ENCODE measurements around the gene BICRA. TPM values are rescaled to one million over a fixed set of nuclear protein-coding genes. Genes with fewer than 3 reads are reported as not detected.
A peak's percentile ranks its signal among the peaks of the same experiment; 100 is the strongest.

BICRA gene
- total RNA-seq, 4 donors from 2014 or later, result 8.4 to 35.2 (median 28.7) TPM

GRCh38 chr19:47615714-47616113 lies 6.8 kb downstream of the BICRA start:
- DNase-seq (no peak), ATAC-seq (no peak)
- peaks cover 48 to 70% of the 10 kb centered on the region in 2 donors for H3K4me1 ChIP-seq
- H3K27ac ChIP-seq, result peak overlapping the region; percentile 16 to 98 (median 70)
- intact Hi-C loops (cut with DNase I; ENCODE audit: low total_unique reads), result no loop called here
- H3K27me3 ChIP-seq, result no peaks in the 10 kb centered on the region
- no peaks in the 10 kb centered on the region for H3K36me3 ChIP-seq
- in situ Hi-C loops (cut with MboI; ENCODE audit: low sequenced_read_pairs in 4 of 4), result no loop called here
- TF ChIP-seq POLR2A (IDR thresholded peaks at IDR 0.05), result no peak
- TF ChIP-seq CTCF (IDR thresholded peaks at IDR 0.05 in 4 of 5, conservative IDR thresholded peaks at IDR 0.05 in 1 of 5), result no peak
- H3K4me3 ChIP-seq, result no peak overlapping the region
- H3K9me3 ChIP-seq, result no peaks in the 10 kb centered on the region

- H3K27me3 ChIP-seq, result no peaks in the 10 kb centered on the region
- no peak overlapping the region for H3K4me3 ChIP-seq
- peaks cover 30 to 47% of the 10 kb centered on the region in 2 donors for H3K4me1 ChIP-seq
- TF ChIP-seq POLR2A (IDR thresholded peaks at IDR 0.05) (peak in 1 of 2 donors; percentile 10), CTCF (IDR thresholded peaks at IDR 0.05 in 4 of 5, conservative IDR thresholded peaks at IDR 0.05 in 1 of 5) (no peak)
- DNase-seq, result peak; percentile 75 to 91
- in situ Hi-C loops (cut with MboI; ENCODE audit: low sequenced_read_pairs in 4 of 4) (no loop called here), intact Hi-C loops (cut with DNase I; ENCODE audit: low total_unique reads) (no loop called here)
- peak; percentile 82 to 90 for ATAC-seq
- H3K9me3 ChIP-seq, result no peaks in the 10 kb centered on the region
- peak overlapping the region; percentile 74 to 84 (median 77) for H3K27ac ChIP-seq
- H3K36me3 ChIP-seq, result no peaks in the 10 kb centered on the region
These were observed 9.8 kb downstream of the BICRA start for GRCh38 chr19:47618771-47619170.

- Histone ChIP-seq H3K36me3 (no peaks in the 10 kb centered on the region), H3K27me3 (no peaks in the 10 kb centered on the region), H3K9me3 (no peaks in the 10 kb centered on the region), H3K4me3 (no peak overlapping the region), H3K27ac (peak overlapping the region; percentile 74 to 84 (median 77)), H3K4me1 (peaks cover 36 to 46% of the 10 kb centered on the region in 2 donors)
- intact Hi-C loops (cut with DNase I; ENCODE audit: low total_unique reads) (no loop called here), in situ Hi-C loops (cut with MboI; ENCODE audit: low sequenced_read_pairs in 4 of 4) (no loop called here)
- ATAC-seq, result no peak
- DNase-seq, result no peak
- TF ChIP-seq CTCF (IDR thresholded peaks at IDR 0.05 in 4 of 5, conservative IDR thresholded peaks at IDR 0.05 in 1 of 5) (no peak), POLR2A (IDR thresholded peaks at IDR 0.05) (no peak)
These were observed 10.8 kb downstream of the BICRA start for GRCh38 chr19:47619763-47620162.

- Histone ChIP-seq H3K27me3 (no peaks in the 10 kb centered on the region), H3K9me3 (no peaks in the 10 kb centered on the region), H3K36me3 (no peaks in the 10 kb centered on the region), H3K4me1 (peaks cover 29 to 53% of the 10 kb centered on the region in 2 donors), H3K4me3 (no peak overlapping the region), H3K27ac (peak overlapping the region in 3 of 4 donors; percentile 10 to 51 (median 48))
- TF ChIP-seq POLR2A (IDR thresholded peaks at IDR 0.05) (no peak), CTCF (IDR thresholded peaks at IDR 0.05 in 4 of 5, conservative IDR thresholded peaks at IDR 0.05 in 1 of 5) (no peak)
- intact Hi-C loops (cut with DNase I; ENCODE audit: low total_unique reads), result no loop called here
- ATAC-seq (no peak), DNase-seq (no peak)
- in situ Hi-C loops (cut with MboI; ENCODE audit: low sequenced_read_pairs in 4 of 4), result no loop called here
These were observed 14.4 kb downstream of the BICRA start for GRCh38 chr19:47623151-47623920.

Measured in gastrocnemius medialis (tissue), 4 donors.